SH-SY5Y (cell line): Measurements from ENCODE around the gene SLC38A10.

Experiments
- GATA2 ChIP-seq: IDR thresholded peaks from 2 replicates; pipeline ENCODE4 v1.6.1; 2011; ENCODE audit warnings: mild to moderate bottlenecking, low read depth, low read length
- GATA3 ChIP-seq: IDR thresholded peaks from 2 replicates; pipeline ENCODE4 v1.6.1; 2011; ENCODE audit warnings: low read depth, mild to moderate bottlenecking, low read length, moderate library complexity

DNA sequence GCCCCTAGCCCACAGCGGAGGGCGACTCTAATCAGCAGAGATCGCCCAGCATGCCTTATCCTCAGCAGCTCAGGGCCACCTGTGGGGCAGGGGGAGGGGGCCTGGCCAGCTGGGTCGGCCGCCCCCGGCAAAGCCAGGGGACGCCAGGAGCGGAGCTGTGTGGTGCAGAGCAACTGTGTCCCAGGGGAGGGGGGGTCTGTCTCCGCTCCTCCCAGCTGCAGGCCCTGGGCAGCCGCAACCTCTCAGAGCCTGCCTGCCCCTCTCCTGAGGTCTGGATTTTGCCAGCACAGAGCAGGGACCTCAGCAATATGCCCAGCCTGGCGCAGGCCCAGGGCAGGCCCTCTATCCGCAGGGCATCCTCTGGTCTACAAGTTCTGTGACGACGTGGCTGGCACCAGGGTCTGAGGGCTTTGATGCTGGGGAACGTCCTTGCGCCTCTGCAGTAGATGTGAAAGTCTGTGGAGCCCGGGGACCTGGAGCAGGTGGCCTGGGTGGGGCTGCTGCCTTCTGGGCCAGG is 36.5 kb upstream of the SLC38A10 start:
- no peak for TF ChIP-seq GATA3
- peak; percentile 94 for TF ChIP-seq GATA2
